Measurements from ENCODE around the gene SHQ1.

Gene SHQ1

DNA sequence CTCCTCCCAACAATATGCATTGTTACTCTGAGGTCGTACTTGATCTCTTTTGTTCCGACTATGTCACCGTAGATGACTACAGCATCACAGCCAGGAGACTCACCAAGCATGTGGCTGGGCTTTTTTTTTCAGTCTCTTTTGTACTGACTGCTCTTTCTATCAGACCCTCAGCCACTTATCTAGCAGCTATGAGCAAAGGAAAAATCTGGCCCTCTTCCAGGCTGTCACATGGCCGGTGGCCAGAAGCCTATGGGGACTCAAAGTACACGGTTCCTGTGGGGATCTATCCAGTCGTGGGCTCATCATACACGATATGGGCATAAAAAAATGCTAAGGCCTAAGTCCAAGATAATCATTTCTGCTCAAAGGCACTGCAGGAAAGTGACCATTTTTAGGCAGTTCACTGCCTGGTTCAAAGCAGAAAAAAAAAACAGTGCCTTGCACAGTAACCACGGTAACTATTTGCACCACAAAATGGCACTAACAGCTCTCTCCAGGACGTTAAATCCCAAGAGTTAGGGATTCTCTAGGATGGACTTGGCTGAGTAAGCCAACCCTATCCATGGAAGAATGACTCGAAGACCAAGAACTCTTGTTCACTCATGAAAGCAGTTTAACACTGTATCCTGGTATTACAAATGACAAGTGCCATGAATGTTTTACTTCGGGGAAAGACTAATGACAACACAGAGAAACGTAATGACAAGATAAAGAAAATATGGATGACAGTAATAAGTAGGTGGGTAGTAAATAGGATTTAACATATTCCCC lies 50.3 kb downstream of the SHQ1 start:
- DNase-seq (ENCODE audit: low read depth in 1 of 2, low spot score in 1 of 2), result no peak

DNA sequence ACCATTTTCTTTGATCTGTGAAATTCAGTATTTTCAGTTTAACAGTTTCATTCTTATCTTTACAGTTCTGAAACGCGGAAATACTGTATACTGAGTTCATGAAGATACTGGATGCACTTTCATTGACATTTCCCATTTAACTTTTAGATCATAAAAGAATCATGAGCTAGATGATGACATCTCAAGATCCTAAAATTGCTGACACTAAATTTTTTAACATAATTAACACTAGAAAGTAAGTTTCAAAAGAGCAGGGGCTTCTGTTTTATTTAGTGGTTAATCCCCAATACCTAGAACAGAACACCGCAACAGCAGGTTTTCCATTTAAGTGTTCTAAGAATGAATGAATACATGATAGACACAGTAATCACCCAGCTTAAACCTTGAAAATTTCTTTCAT lies 54.2 kb downstream of the SHQ1 start:
- no peak overlapping the region for H3K27ac ChIP-seq (replicated peaks)
- no peak overlapping the region for H3K4me3 ChIP-seq (replicated peaks; ENCODE audit: insufficient read depth, low read length)

More for the DNA sequence above, 50.3 kb downstream of the SHQ1 start:
- Histone ChIP-seq H3K27ac (replicated peaks) (no peak overlapping the region), H3K27me3 (ENCODE audit: insufficient read depth, poor library complexity, severe bottlenecking) (no peaks in the 10 kb centered on the region), H3K4me3 (replicated peaks; ENCODE audit: insufficient read depth, low read length) (no peak overlapping the region)
- TF ChIP-seq, protein P1, sequence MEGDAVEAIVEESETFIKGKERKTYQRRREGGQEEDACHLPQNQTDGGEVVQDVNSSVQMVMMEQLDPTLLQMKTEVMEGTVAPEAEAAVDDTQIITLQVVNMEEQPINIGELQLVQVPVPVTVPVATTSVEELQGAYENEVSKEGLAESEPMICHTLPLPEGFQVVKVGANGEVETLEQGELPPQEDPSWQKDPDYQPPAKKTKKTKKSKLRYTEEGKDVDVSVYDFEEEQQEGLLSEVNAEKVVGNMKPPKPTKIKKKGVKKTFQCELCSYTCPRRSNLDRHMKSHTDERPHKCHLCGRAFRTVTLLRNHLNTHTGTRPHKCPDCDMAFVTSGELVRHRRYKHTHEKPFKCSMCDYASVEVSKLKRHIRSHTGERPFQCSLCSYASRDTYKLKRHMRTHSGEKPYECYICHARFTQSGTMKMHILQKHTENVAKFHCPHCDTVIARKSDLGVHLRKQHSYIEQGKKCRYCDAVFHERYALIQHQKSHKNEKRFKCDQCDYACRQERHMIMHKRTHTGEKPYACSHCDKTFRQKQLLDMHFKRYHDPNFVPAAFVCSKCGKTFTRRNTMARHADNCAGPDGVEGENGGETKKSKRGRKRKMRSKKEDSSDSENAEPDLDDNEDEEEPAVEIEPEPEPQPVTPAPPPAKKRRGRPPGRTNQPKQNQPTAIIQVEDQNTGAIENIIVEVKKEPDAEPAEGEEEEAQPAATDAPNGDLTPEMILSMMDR (IDR thresholded peaks at IDR 0.05; ENCODE audit: insufficient read depth, low read length), result no peak
- TF ChIP-seq GABPA (IDR thresholded peaks at IDR 0.05; ENCODE audit: low read depth) (no peak), SPI1 (IDR thresholded peaks at IDR 0.05; ENCODE audit: borderline replicate concordance, low read depth) (no peak), POLR2AphosphoS5 (IDR thresholded peaks at IDR 0.05; ENCODE audit: low read depth) (no peak)
- TF ChIP-seq, protein P2, sequence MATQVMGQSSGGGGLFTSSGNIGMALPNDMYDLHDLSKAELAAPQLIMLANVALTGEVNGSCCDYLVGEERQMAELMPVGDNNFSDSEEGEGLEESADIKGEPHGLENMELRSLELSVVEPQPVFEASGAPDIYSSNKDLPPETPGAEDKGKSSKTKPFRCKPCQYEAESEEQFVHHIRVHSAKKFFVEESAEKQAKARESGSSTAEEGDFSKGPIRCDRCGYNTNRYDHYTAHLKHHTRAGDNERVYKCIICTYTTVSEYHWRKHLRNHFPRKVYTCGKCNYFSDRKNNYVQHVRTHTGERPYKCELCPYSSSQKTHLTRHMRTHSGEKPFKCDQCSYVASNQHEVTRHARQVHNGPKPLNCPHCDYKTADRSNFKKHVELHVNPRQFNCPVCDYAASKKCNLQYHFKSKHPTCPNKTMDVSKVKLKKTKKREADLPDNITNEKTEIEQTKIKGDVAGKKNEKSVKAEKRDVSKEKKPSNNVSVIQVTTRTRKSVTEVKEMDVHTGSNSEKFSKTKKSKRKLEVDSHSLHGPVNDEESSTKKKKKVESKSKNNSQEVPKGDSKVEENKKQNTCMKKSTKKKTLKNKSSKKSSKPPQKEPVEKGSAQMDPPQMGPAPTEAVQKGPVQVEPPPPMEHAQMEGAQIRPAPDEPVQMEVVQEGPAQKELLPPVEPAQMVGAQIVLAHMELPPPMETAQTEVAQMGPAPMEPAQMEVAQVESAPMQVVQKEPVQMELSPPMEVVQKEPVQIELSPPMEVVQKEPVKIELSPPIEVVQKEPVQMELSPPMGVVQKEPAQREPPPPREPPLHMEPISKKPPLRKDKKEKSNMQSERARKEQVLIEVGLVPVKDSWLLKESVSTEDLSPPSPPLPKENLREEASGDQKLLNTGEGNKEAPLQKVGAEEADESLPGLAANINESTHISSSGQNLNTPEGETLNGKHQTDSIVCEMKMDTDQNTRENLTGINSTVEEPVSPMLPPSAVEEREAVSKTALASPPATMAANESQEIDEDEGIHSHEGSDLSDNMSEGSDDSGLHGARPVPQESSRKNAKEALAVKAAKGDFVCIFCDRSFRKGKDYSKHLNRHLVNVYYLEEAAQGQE (IDR thresholded peaks at IDR 0.05; ENCODE audit: insufficient replicate concordance, low read depth), result no peak

DNA sequence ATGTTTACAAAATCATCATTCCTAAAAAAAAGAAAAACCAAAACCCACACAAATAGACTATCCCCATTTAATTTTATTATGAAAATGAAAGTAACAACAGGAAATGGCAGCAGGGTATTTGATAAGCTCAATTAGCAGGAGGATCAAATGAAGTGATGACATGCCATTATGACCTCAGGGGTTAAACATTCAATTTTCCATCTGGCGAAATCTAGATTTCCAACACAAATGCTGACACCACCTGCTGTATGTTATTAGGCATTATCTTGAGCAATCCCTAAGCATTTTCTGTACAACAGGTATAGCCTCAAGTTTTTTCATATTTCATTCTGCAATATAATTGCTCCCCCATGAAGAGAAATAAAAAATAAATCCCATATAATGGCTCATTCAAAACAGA lies 57.1 kb downstream of the SHQ1 start:
- no peak for TF ChIP-seq SPI1 (IDR thresholded peaks at IDR 0.05; ENCODE audit: borderline replicate concordance, low read depth)
- TF ChIP-seq POLR2AphosphoS5 (IDR thresholded peaks at IDR 0.05; ENCODE audit: low read depth), result no peak
- TF ChIP-seq, protein P2 (IDR thresholded peaks at IDR 0.05; ENCODE audit: insufficient replicate concordance, low read depth), result no peak
- no peak for TF ChIP-seq GABPA (IDR thresholded peaks at IDR 0.05; ENCODE audit: low read depth)
- TF ChIP-seq, protein P1 (IDR thresholded peaks at IDR 0.05; ENCODE audit: insufficient read depth, low read length), result no peak
- no peak overlapping the region for H3K4me3 ChIP-seq (replicated peaks; ENCODE audit: insufficient read depth, low read length)
- no peak for DNase-seq (ENCODE audit: low read depth in 1 of 2, low spot score in 1 of 2)
- no peak overlapping the region for H3K27ac ChIP-seq (replicated peaks)
- no peaks in the 10 kb centered on the region for H3K27me3 ChIP-seq (ENCODE audit: insufficient read depth, poor library complexity, severe bottlenecking)

More for the DNA sequence above, 54.2 kb downstream of the SHQ1 start:
- DNase-seq (ENCODE audit: low read depth in 1 of 2, low spot score in 1 of 2), result no peak
- TF ChIP-seq GABPA (IDR thresholded peaks at IDR 0.05; ENCODE audit: low read depth), result no peak
- TF ChIP-seq, protein P1 (IDR thresholded peaks at IDR 0.05; ENCODE audit: insufficient read depth, low read length), result no peak
- no peak for TF ChIP-seq POLR2AphosphoS5 (IDR thresholded peaks at IDR 0.05; ENCODE audit: low read depth)
- TF ChIP-seq SPI1 (IDR thresholded peaks at IDR 0.05; ENCODE audit: borderline replicate concordance, low read depth), result no peak
- TF ChIP-seq, protein P2 (IDR thresholded peaks at IDR 0.05; ENCODE audit: insufficient replicate concordance, low read depth), result no peak
- no peaks in the 10 kb centered on the region for H3K27me3 ChIP-seq (ENCODE audit: insufficient read depth, poor library complexity, severe bottlenecking)
